Measurements from ENCODE around the gene NES.
A peak's percentile ranks its signal among the peaks of the same experiment; 100 is the strongest.

The NES gene

GRCh38 chr1:156618853-156619581 lies 58.2 kb downstream of the NES start, which contains the start of gene HAPLN2:
TSS of gene HAPLN2 (plus strand) at chr1:156619415. CDS start at chr1:156623491, 4,076 bp downstream.
- peak; percentile 41 to 59 for DNase-seq
